ENCODE results near the gene LKAAEAR1. TPM values are rescaled to one million over a fixed set of nuclear protein-coding genes. Genes with fewer than 3 reads are reported as not detected.
A peak's percentile ranks its signal among the peaks of the same experiment; 100 is the strongest.

The LKAAEAR1 gene
- total and polyA plus RNA-seq, 2 experiments from 2014 or later: 1.8 TPM; not detected in 1

- ATAC-seq: no peak
- peaks cover 72% of the 10 kb centered on the region for H3K27me3 Mint-ChIP-seq (ENCODE audit: insufficient read depth, low read depth, poor library complexity)
- TF ChIP-seq JUNB (IDR thresholded peaks at IDR 0.05; ENCODE audit: unreplicated experiment) (no peak), CREB1 (CRISPR knock-in tag; IDR thresholded peaks at IDR 0.05; ENCODE audit: low read depth) (no peak), EZH2phosphoT487 (IDR thresholded peaks at IDR 0.05; ENCODE audit: unreplicated experiment) (no peak), ZNF114 (CRISPR knock-in tag; IDR thresholded peaks at IDR 0.05) (no peak), STAT1 (IDR thresholded peaks at IDR 0.05; ENCODE audit: unreplicated experiment) (no peak), EZH2 (IDR thresholded peaks at IDR 0.05; ENCODE audit: low read depth, unreplicated experiment) (no peak), CTCF (conservative IDR thresholded peaks at IDR 0.05; ENCODE audit: low read depth in 2 of 2) (no peak), NANOG (IDR thresholded peaks at IDR 0.05; ENCODE audit: borderline replicate concordance) (no peak), ETS1 (IDR thresholded peaks at IDR 0.05) (no peak), ZNF462 (CRISPR knock-in tag; IDR thresholded peaks at IDR 0.05) (no peak), POLR2AphosphoS5 (IDR thresholded peaks at IDR 0.05; ENCODE audit: low read depth) (no peak), REST (IDR thresholded peaks at IDR 0.05; ENCODE audit: unreplicated experiment) (no peak), ZNF331 (CRISPR knock-in tag; IDR thresholded peaks at IDR 0.05; ENCODE audit: low read depth) (no peak)
- peaks cover 91% of the 10 kb centered on the region for H3K27me3 ChIP-seq (ENCODE audit: insufficient read depth)
- H2AFZ ChIP-seq: no peak overlapping the region
- no peaks in the 10 kb centered on the region for H3K9me2 ChIP-seq (ENCODE audit: insufficient read depth)
- H3K36me3 ChIP-seq (ENCODE audit: insufficient read depth): no peaks in the 10 kb centered on the region
- H3F3A ChIP-seq (replicated peaks; ENCODE audit: low read depth): peaks cover 10% of the 10 kb centered on the region; the same call in 1 of the 2 replicates
- peak overlapping the region; percentile 64 for H3K4me3 Mint-ChIP-seq
- H3K9me3 Mint-ChIP-seq: no peaks in the 10 kb centered on the region
- no peaks in the 10 kb centered on the region for H4K20me1 ChIP-seq (replicated peaks; ENCODE audit: insufficient read depth)
- DNase-seq (ENCODE audit: low spot score): peak; percentile 29
- H3K27ac Mint-ChIP-seq: no peak overlapping the region
- H3K4me2 ChIP-seq: peak overlapping the region; percentile 88
- H3K36me3 Mint-ChIP-seq (ENCODE audit: low read depth): no peaks in the 10 kb centered on the region; the same call in 2 of the 3 replicates
- no peaks in the 10 kb centered on the region for H3K79me2 ChIP-seq (replicated peaks; ENCODE audit: insufficient read depth)
- H3K4me1 Mint-ChIP-seq: peaks cover 30% of the 10 kb centered on the region
- H3K27ac ChIP-seq (ENCODE audit: low read depth): no peak overlapping the region
- H3K4me1 ChIP-seq (ENCODE audit: insufficient read depth): peaks cover 35% of the 10 kb centered on the region
- peak overlapping the region; percentile 63 for H3K4me3 ChIP-seq
These were observed 42.5 kb downstream of the LKAAEAR1 start for GRCh38 chr20:64041781-64042053.
